Endothelial cell of umbilical vein (primary cell): Measurements from ENCODE around the gene UBE2E1. TPM values are rescaled to one million over a fixed set of nuclear protein-coding genes. Genes with fewer than 3 reads are reported as not detected.

ENCODE experiments used
- BruUV-seq: library from RNA; stranded (reverse); fragments of 400-500 nt; replicated peaks from 2 replicates; lab custom pipeline; 2021; lab: Mats Ljungman, UMichigan
- CTCF ChIA-PET: fragments of 300-600, 350-600 bp; sonication (Branson Sonifier 250); formaldehyde crosslinking; loops from one replicate; lab custom pipeline; 2021; ENCODE audit warnings: antibody characterized with exemption, inconsistent platforms; lab: Charles Lee
- POLR2A ChIA-PET: fragments of 300-600, 350-600 bp; sonication (Branson Sonifier 250); formaldehyde crosslinking; loops from one replicate; lab custom pipeline; 2021; ENCODE audit warnings: antibody characterized with exemption, inconsistent platforms; lab: Charles Lee
- DNase-seq: peaks from one replicate; pipeline ENCODE4 v3.0.0-alpha.2; 2011; ENCODE audit warnings: low read depth, low spot score
- FAIRE-seq: peaks from 2 replicates; lab custom pipeline; 2011; peaks lifted over from hg19 to GRCh38; lab: Jason Lieb, UNC
- H2AFZ ChIP-seq: 2 replicates; pipeline ENCODE4 v1.6.0; 2012; ENCODE audit warnings: low read depth, low read length, control low read depth, inconsistent platforms
- H3K27ac ChIP-seq: 2 replicates; pipeline ENCODE4 v1.5.1; 2011; ENCODE audit warnings: low read depth, mild to moderate bottlenecking, control low read depth, low read length, moderate library complexity; ENCODE audit not compliant: insufficient read depth
- H3K27me3 ChIP-seq, 2 experiments: 2 replicates each; pipeline versions ENCODE4 v1.6.0 to v1.6.1; 2011; ENCODE audit warnings: low read length in 2 of 2, mixed read lengths in 1 of 2; ENCODE audit not compliant: control insufficient read depth in 2 of 2, insufficient read depth in 2 of 2
- H3K36me3 ChIP-seq, 2 experiments: 2 replicates in 1 of 2; 3 replicates in 1 of 2; pipeline ENCODE4 v1.5.1; 2011; ENCODE audit warnings: low read length in 2 of 2, mild to moderate bottlenecking in 1 of 2, moderate library complexity in 1 of 2; ENCODE audit not compliant: control insufficient read depth in 2 of 2, insufficient read depth in 2 of 2; ENCODE audit errors: extremely low read depth in 1 of 2
- H3K4me1 ChIP-seq: 3 replicates; pipeline ENCODE4 v1.5.1; 2011; ENCODE audit warnings: mild to moderate bottlenecking, low read length; ENCODE audit not compliant: control insufficient read depth, insufficient read depth; ENCODE audit errors: extremely low read depth
- H3K4me2 ChIP-seq: 2 replicates; pipeline ENCODE4 v1.6.1; 2011; ENCODE audit warnings: low read length, control low read depth, mixed read lengths; ENCODE audit not compliant: insufficient read depth
- H3K4me3 ChIP-seq, 3 experiments: fragments of 200-600 bp in 1 of 3; sonication (generic), shearing (Covaris generic) in 1 of 3; replicated peaks in 1 of 3; 2 replicates each; pipeline ENCODE4 v1.5.1; 2011 to 2016; ENCODE audit warnings: control low read depth in 3 of 3, low read length in 3 of 3, mild to moderate bottlenecking in 2 of 3, inconsistent platforms in 1 of 3, low read depth in 1 of 3, moderate library complexity in 1 of 3; ENCODE audit not compliant: insufficient read depth in 1 of 3
- H3K79me2 ChIP-seq: 2 replicates; pipeline ENCODE4 v1.6.0; 2012; ENCODE audit warnings: low read length, inconsistent platforms; ENCODE audit not compliant: control insufficient read depth, insufficient read depth
- H3K9ac ChIP-seq: replicated peaks from 2 replicates; pipeline ENCODE3; 2011; ENCODE audit warnings: low read length, control low read depth; ENCODE audit not compliant: insufficient read depth; ENCODE audit errors: extremely low read depth
- H3K9me1 ChIP-seq: replicated peaks from 3 replicates; pipeline ENCODE4 v1.6.0; 2011; ENCODE audit warnings: mild to moderate bottlenecking, low read length; ENCODE audit not compliant: control insufficient read depth, insufficient read depth; ENCODE audit errors: extremely low read depth
- H3K9me3 ChIP-seq: replicated peaks from 2 replicates; pipeline ENCODE4 v1.5.1; 2012; ENCODE audit warnings: low read length, inconsistent platforms; ENCODE audit not compliant: control insufficient read depth, insufficient read depth
- H4K20me1 ChIP-seq: replicated peaks from 2 replicates; pipeline ENCODE3; 2011; ENCODE audit warnings: mild to moderate bottlenecking, low read length; ENCODE audit not compliant: control insufficient read depth, insufficient read depth; ENCODE audit errors: extremely low read depth
- CTCF ChIP-seq, 2 donors: IDR thresholded peaks; 1 replicate in 1 of 2; 2 replicates in 1 of 2; pipeline ENCODE4 v1.5.1; 2011; ENCODE audit warnings: low read length in 2 of 2, mild to moderate bottlenecking in 2 of 2, moderate library complexity in 2 of 2, control low read depth in 1 of 2, inconsistent platforms in 1 of 2, low read depth in 1 of 2; ENCODE audit not compliant: insufficient read depth in 1 of 2; ENCODE audit errors: extremely low read depth in 1 of 2
- EZH2 ChIP-seq: IDR thresholded peaks from 2 replicates; pipeline ENCODE4 v1.6.1; 2012; ENCODE audit warnings: borderline replicate concordance, low read depth, mild to moderate bottlenecking, moderate library complexity, low read length, inconsistent platforms; ENCODE audit not compliant: severe bottlenecking
- FOS ChIP-seq: IDR thresholded peaks from 2 replicates; pipeline ENCODE4 v1.6.1; 2011; ENCODE audit warnings: mild to moderate bottlenecking, low read length, moderate library complexity, borderline replicate concordance; ENCODE audit not compliant: insufficient read depth
- GATA2 ChIP-seq: IDR thresholded peaks from 2 replicates; pipeline ENCODE4 v1.7.0; 2011; ENCODE audit warnings: low read depth, mild to moderate bottlenecking, moderate library complexity, mixed read lengths, low read length; ENCODE audit not compliant: insufficient read length, insufficient read depth
- JUN ChIP-seq: IDR thresholded peaks from 2 replicates; pipeline ENCODE4 v1.6.1; 2011; ENCODE audit warnings: borderline replicate concordance, low read depth; ENCODE audit not compliant: insufficient read length, insufficient read depth
- MAX ChIP-seq: IDR thresholded peaks from 2 replicates; pipeline ENCODE4 v1.6.1; 2011; ENCODE audit not compliant: insufficient read depth, insufficient read length
- MYC ChIP-seq: IDR thresholded peaks from one replicate; pipeline ENCODE4 v1.6.1; 2011; ENCODE audit warnings: mild to moderate bottlenecking, low read depth, low read length
- POLR2A ChIP-seq: IDR thresholded peaks from 2 replicates; pipeline ENCODE4 v1.6.1; 2012; ENCODE audit warnings: low read depth, mild to moderate bottlenecking, control low read depth, low read length
- POLR2AphosphoS5 ChIP-seq: IDR thresholded peaks from 2 replicates; pipeline ENCODE4 v1.6.1; 2012; ENCODE audit warnings: low read depth, mild to moderate bottlenecking, control low read depth, low read length, moderate library complexity; ENCODE audit not compliant: insufficient read depth
- dilution Hi-C: fragments of 300-500 bp; cut with MboI; formaldehyde crosslinking; loops from one replicate; pipeline ENCODE4 v1.15.0; 2019; ENCODE audit warnings: low sequenced_read_pairs; ENCODE audit not compliant: extremely low pct_ligation_motif_present
- intact Hi-C: fragments of 100-400 bp; cut with micrococcal nuclease; formaldehyde crosslinking; loops from one replicate; pipeline ENCODE4 v1.10.0; 2022
- polyA plus RNA-seq, 4 experiments: library from polyadenylated mRNA; depleted of rRNA in 3 of 4; stranded (reverse) in 3 of 4; unstranded in 1 of 4; fragments of >200 nt; gene quantifications; 2 replicates each; pipeline versions ENCODE4 v1.2.1 to v1.2.3, GENCODE V29; 2011 to 2012; ENCODE audit warnings: missing spikeins in 1 of 4
- total RNA-seq: library from RNA; stranded (reverse); gene quantifications from 2 replicates; pipeline ENCODE4 v1.2.3, GENCODE V29; 2021

Gene UBE2E1
- total and polyA plus RNA-seq, 2 donors (not counting 3 experiments of a cell fraction or from before 2014, with no cell fraction given): 72.7 to 114 TPM

GRCh38 chr3:23809294-23809693 is 3.5 kb downstream of the UBE2E1 start:
- Histone ChIP-seq H4K20me1 (no peaks in the 10 kb centered on the region), H3K4me2 (peak overlapping the region; percentile 34), H3K79me2 (peaks cover 65% of the 10 kb centered on the region), H3K9me3 (no peaks in the 10 kb centered on the region), H2AFZ (no peak overlapping the region), H3K9me1 (no peaks in the 10 kb centered on the region), H3K9ac (no peak overlapping the region), H3K4me3 (no peak overlapping the region), H3K36me3 (peaks cover 0 to 3% of the 10 kb centered on the region in 2 experiments), H3K27ac (no peak overlapping the region), H3K27me3 (no peaks in the 10 kb centered on the region), H3K4me1 (peaks cover 31% of the 10 kb centered on the region)
- DNase-seq (no peak), FAIRE-seq (no peak)
- no peak for TF ChIP-seq POLR2A
- no peak for TF ChIP-seq CTCF (IDR thresholded peaks at IDR 0.05; ENCODE audit: extremely low read depth in 1 of 2, insufficient read depth in 1 of 2, low read depth in 1 of 2, low read length in 2 of 2)
- no peak for TF ChIP-seq GATA2
- TF ChIP-seq MYC: no peak
- TF ChIP-seq FOS: no peak
- no peak for TF ChIP-seq MAX
- TF ChIP-seq EZH2: no peak
- no peak for TF ChIP-seq JUN
- TF ChIP-seq POLR2AphosphoS5: no peak
- BruUV-seq: no TSS peak
- dilution Hi-C loops (no loop called here), intact Hi-C loops (loop anchor here (5.0 to 10.0 kb wide), 2 partner anchors 484 to 607 kb away; partner anchors contain the start of gene UBE2E2)
- CTCF ChIA-PET: interaction anchor here (1.6 to 2.3 kb wide), 3 partner anchors 18 to 79 kb away, joined by 3 to 8 read pairs (median 7); no protein-coding TSS in a partner anchor
- POLR2A ChIA-PET: interaction anchor here (1.0 kb wide), 1 partner anchor 108 kb away, joined by 3 read pairs; the partner anchor contains the start of genes NKIRAS1 and RPL15
